NCI-H345 treated with DMSO at 0.1 percent for 48 hours (cell line): ENCODE results near the gene ELAVL1.

Experiments used
- DNase-seq: peaks from one replicate; lab custom pipeline; 2025; ENCODE audit not compliant: unreplicated experiment; lab: John Stamatoyannopoulos, UW

ELAVL1 gene

GRCh38 chr19:8022275-8022674 is 16.8 kb upstream of the ELAVL1 start:
- DNase-seq, result no peak

GRCh38 chr19:8021374-8021773 is 15.9 kb upstream of the ELAVL1 start:
- no peak for DNase-seq

DNA sequence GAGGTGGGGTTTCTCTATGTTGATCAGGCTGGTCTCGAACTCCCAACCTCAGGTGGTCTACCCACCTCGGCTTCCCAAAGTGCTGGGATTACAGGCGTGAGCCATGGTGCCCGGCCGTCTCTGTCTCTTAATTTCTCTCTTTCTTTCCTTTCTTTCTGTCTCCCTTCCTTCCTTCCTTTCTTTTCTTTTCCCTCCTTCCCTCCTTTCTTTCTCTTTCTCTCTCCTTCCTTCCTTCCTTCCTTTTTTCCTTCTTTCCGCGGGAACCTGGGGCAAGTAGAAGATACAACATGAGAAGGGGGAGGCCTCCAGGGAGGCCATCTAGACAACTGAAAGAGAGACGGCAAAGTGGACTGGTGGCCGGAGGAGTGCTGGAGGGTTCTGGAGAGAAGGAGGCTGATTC is 15.2 kb upstream of the ELAVL1 start:
- DNase-seq, result no peak

DNA sequence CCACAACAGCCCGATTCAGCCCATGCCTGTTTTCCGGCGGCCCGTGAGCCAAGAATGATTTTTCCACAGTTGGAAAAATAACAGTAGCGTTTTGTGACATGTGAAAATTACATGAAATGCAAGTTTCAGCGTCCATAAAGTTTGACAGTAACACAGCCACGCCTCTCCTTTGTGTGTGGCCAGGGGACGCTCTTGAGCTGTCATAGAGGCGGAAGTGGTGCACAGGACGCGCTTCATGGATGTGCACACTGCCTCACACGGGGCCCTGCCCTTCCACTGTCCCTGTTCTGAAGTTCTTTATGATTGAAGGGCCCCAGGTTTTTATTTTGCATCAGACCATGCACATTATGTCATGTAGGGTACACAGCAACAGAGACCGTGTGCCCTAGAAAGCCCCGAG is 12.4 kb upstream of the ELAVL1 start:
- DNase-seq, result no peak

- DNase-seq, result no peak
Observed at GRCh38 chr19:8004723-8005513, 523 bp downstream of the ELAVL1 start.

- no peak for DNase-seq
Observed at GRCh38 chr19:8004001-8004400, 1.4 kb downstream of the ELAVL1 start.

GRCh38 chr19:8001995-8002849 is 3.2 kb downstream of the ELAVL1 start:
- DNase-seq, result peak; percentile 40

GRCh38 chr19:8001651-8001994 is 3.8 kb downstream of the ELAVL1 start:
- DNase-seq, result no peak

GRCh38 chr19:8000298-8001038 is 5.0 kb downstream of the ELAVL1 start:
- DNase-seq, result no peak

- DNase-seq, result no peak
Observed at GRCh38 chr19:7999376-7999775, 6.1 kb downstream of the ELAVL1 start.

- DNase-seq, result no peak
Observed at GRCh38 chr19:7997809-7998480, 7.5 kb downstream of the ELAVL1 start.

DNA sequence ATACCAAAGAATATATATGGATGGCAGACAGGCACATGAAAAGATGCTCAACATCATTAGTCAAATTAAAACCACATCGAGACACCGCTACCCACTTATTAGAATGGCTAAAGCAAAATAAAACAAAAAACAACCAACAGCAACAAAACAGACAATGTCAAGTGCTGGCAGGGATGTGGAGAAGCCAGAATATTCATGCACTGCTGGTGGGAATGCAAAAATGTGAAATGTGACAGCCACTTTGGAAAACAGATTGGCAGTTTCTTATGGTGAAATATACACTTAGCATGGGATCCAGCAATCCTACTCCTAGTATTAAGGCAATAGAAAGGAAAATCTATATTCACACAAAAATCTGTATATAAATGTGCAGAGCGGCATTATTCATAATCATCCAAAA is 8.6 kb downstream of the ELAVL1 start:
- DNase-seq, result no peak

- DNase-seq, result no peak
Observed at GRCh38 chr19:7995810-7996158, 9.7 kb downstream of the ELAVL1 start.

DNA sequence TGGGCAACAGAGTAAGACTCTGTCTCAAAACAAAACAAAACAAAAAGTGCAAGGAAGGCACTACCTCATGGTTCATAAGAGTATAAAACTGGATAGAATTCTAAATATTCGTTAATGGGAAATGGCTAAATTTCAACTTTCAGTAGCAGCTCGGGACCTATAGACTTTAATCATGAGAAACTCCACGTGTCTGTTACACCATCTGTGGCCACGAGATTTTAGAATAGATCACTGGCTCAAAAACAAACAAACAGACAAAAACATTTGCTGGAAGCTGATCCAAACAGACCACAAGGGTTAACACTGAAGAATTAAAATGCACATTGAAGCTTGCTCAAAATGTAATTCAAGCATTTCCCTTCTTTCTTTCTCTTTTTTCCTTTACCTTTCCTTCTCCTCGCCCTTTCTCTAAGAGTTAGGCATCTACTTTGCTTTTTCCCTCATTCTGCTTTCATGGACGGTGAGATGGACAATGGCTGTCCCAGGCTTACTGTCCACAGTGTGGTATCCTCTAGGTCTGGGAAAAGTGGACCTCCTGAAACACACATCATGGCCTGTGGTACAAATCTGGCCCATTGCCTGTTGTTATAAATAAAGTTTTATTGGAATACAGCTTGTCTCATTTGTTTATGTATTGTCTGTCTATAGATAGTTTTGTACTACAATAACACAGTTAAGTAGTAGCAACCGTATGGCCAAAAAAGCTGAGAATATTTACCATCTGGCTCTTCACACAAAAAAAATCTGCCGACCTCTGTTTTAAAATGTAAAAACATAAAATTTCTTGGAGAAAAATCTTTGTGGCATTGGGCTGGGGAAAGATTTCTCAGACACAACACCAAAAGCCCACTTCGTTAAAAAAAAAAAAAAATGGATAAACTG is 10.3 kb downstream of the ELAVL1 start:
- DNase-seq, result no peak

DNA sequence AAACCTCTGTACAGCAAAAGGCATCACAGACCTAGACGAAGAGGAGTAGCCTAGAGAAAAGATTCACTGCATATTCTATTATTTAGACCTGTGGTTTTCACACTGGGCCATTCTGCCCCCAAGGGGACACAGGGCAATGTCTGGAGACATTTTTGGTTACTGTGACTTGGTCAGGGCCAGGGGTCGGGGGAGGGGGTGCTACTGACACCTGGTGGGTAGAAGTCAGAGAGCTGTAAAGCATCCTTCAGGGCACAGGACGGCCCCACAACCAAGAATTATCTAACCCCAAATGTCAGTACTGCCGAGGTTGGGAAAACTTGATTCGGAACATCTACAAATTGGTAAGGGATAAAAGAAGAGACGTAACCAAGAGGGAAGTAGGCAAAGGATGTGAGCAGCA is 11.3 kb downstream of the ELAVL1 start:
- DNase-seq, result no peak

DNA sequence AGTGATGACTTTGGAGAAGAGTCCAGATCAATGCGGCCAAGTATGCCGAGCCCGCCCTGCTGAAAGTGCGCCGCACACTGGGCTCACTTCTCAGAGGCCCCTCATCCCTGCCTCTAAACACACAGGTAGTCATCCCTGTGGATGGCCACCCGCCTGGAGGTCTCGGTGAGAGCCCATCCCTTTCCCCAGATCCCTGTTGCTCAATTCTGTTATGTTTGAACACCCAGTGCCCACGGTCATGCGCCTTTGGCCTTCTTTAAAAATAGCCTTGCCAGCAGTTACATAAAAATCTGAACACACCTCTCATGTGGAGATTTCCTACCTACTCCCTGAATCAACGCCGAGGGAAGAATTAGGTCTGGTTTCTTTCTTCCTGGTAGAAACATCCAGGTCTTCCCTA is 11.9 kb downstream of the ELAVL1 start:
- DNase-seq, result no peak

DNA sequence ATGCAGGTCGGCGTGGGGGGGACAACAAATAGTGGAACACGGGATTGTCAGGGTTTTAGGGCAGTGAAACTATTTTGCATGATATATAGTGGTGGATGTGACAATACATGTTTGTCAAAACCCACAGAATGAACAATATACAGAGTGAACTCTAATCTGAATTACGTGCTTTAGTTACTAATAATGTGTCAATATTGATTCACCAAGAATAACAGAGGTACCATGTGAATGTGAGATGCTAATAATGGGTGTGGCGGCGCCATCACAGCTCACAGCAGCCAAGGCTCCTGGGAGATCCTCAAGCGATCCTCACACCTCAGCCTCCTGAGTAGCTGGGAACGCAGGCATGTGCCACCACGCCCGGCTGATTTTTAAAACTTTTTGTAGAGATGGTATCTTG is 12.9 kb downstream of the ELAVL1 start:
- no peak for DNase-seq

DNA sequence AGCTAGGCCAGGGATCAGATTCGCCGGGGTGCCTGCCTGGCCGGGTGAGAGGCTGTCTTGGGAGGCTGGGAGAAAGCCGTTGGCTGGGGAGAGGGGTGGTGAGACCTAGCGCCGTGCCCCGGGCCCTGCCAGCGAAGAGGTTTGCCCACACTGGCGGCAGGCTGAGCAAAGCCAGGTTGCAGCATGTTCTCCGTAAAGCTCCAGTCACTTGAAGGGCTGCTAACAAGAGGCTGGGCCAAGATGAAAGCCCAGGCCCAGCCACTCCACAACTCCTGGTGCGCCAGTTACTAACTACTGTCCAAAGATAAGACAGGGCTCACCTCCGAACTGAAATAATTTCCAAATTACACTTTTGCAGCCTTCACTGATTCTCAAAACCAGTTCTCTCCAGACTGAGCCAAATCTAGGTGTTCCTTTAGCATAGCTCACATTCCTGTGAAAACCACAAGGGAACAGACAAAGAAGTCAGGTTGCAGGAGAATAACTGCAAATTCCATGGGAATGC is 16.3 kb downstream of the ELAVL1 start:
- no peak for DNase-seq

DNA sequence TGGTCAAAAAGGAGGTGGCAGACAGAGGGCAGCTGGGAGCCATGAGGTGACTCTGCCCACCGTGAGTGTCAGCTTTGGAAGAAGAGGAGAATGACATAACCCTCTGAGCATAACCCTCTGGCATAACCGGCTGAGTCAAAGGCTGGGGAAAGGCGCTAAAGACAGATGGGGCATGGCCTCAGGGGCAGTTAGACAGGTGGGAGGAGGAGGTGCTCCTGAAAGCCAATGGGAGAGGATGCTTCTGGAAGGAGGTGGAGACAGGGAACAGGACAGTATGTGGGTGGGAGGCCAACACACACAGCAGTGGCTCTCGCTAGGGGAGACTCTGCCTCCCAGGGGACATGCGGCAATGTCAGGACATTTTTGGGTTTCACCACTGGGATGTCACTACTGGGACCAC is 17.1 kb downstream of the ELAVL1 start:
- DNase-seq, result no peak

GRCh38 chr19:7987114-7987768 is 18.2 kb downstream of the ELAVL1 start:
- DNase-seq, result no peak
